GM21367 (cell line): ENCODE measurements around the gene IMP4.

Source experiments
- ATAC-seq: cut with Tn5 transposase; IDR thresholded peaks from one replicate; pipeline ENCODE4 v1.9.1; 2021; ENCODE audit not compliant: unreplicated experiment

Gene IMP4

DNA sequence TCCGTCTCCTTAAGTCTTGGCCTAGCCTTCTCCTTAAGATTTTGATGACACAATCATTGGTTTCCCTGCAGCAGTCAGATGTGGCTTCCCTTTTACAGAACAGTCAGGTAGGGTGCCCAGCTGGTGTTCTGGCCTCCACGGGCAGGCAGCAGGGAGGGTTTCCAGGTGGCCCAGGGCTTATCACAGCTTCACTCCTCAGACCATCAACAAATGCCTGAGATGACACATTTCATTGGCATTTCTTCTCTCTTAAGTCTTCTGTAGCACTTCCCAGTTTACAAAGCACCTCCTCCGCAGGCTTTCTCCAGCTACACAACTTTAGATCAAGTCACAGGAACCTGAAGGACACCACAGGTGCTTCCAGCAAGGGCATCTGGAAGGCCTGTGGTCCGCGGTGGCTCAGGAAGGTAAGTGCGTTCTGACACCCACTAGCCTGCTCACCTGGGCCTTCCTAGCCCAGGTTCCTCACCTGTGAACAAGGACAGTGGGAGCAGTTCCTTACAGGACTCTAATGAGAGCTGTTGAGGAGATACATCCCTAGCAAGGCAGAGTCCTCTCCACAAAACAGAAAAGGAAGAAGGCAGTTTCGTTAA, 50.7 kb downstream of the IMP4 start:
- ATAC-seq: no peak
